OCI-LY7 (cell line): ENCODE measurements around the gene GALNT2.

ENCODE experiments used
- CTCF ChIP-seq: fragments of 200-600 bp; sonication (generic); conservative IDR thresholded peaks from 2 replicates; pipeline ENCODE4 v1.5.1; 2014; ENCODE audit warnings: mild to moderate bottlenecking, antibody characterized with exemption, low read length, moderate library complexity, mixed read lengths
- EZH2phosphoT487 ChIP-seq: fragments of 200-600 bp; sonication (generic); IDR thresholded peaks from 2 replicates; pipeline ENCODE4 v1.6.1; 2018; ENCODE audit warnings: low read depth, borderline replicate concordance, mild to moderate bottlenecking, mixed run types, antibody characterized with exemption, low read length, moderate library complexity, mixed read lengths

GRCh38 chr1:230248016-230248888 is 181.2 kb downstream of the GALNT2 start:
- TF ChIP-seq CTCF (no peak), EZH2phosphoT487 (no peak)
